H54 (cell line): ENCODE results near the gene KRT71.
A peak's percentile ranks its signal among the peaks of the same experiment; 100 is the strongest.

Source experiments
- DNase-seq: peaks from one replicate; pipeline ENCODE4 v3.0.0; 2011; ENCODE audit warnings: low spot score, mixed read lengths; ENCODE audit not compliant: insufficient read length
- FAIRE-seq: peaks from 3 replicates; lab custom pipeline; 2011; peaks lifted over from hg19 to GRCh38; lab: Jason Lieb, UNC
- POLR2A ChIP-seq: IDR thresholded peaks from 2 replicates; pipeline ENCODE4 v1.6.1; 2011; ENCODE audit warnings: low read depth, mild to moderate bottlenecking, low read length

KRT71 gene

GRCh38 chr12:52564582-52564981, 11.6 kb upstream of the KRT71 start:
- no peak for TF ChIP-seq POLR2A
- DNase-seq (no peak), FAIRE-seq (no peak)

- no peak for TF ChIP-seq POLR2A
- DNase-seq (peak; percentile 24), FAIRE-seq (no peak)
Measured at GRCh38 chr12:52561880-52562449, 9.0 kb upstream of the KRT71 start.

DNA sequence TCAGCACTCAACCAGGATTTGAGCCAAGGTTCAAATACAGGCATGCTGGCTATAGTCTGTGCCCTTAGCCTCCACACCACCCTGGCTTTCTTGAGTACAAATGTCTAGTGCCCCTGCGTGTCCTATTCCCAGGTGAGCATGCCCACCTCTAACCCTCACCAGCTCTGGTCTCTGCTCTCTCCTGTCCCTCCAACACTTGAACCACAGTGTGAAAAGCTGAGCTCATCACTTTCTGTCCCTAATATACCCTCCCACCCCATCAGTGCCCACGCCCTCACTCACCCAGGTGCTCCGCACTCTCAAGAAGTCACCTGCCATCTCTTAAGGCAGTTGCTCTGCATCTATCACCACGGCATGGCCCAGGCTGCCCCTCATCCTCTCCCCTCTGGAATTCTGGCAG, 7.0 kb upstream of the KRT71 start:
- DNase-seq (no peak), FAIRE-seq (no peak)
- no peak for TF ChIP-seq POLR2A

DNA sequence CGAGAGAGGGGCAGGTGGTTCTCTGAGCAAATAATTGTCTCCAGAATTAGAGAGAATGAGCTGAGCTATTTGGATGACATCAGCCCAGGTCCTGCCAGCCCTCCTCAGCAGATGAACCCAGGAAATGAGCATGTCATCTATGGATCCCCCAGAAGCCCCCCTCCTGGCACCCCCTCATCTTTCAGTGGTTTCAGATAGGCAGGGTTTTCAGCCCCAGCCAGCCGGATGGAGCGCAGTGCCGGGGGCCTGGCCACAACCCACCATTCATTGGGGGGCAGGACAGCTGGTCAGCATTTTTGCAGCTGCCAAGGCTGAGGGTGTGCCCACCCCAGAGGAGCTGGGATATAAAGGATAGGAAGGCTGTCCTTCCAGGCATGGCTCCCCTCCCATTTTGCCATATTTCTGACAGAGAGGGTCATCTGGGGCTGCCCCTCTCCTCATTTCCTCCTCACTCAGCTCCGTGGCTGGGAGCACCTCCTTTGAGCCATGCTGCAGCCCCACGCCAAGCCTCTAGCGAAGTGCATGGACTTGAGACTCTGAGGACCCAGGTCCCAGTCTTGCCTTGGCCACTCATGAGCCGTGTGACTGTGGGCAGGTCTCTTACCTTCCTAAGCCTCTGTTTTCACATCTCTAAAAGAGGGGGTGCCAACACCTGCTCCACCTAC, 6.0 kb upstream of the KRT71 start:
- no peak for DNase-seq
- FAIRE-seq = no peak
- no peak for TF ChIP-seq POLR2A

DNA sequence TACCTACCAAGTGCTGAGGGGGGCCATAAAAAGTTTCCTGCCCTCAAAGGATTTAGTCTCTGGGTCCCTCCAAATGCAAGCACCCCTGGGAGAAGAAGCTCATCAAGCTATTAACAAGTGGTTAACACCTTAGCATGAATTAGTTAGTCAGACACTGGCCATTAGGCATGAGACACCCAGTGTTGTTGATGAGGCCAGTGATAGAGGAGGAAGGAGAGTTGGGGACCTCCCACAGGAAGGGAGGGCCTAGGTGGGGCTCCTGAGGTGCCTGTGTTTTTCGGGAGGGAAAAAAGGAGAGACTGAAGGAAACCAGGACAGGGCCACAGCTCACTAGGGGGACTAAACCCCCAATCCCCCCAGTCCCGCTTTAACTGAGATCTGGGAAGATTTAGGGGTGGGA, 4.5 kb upstream of the KRT71 start:
- FAIRE-seq (no peak), DNase-seq (no peak)
- no peak for TF ChIP-seq POLR2A

DNA sequence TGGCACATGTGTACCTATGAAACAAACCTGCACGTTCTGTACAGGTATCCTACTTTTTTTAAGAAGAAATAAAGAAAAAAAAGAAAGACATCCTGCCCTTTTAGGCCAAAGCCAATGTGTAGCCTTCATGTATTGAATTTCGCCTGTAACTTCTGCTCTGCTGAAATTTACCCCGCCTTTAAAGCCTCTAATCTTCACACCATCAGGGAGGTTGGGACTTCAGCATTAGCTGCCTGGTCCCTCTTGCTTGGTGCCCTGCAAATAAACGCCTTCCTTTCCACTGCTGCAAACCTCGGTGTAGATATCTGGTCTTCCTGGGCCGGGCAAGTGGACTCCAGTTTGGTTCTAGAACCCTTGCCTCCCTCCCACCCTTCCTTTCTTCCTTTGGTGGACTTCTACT, 2.6 kb upstream of the KRT71 start:
- no peak for DNase-seq
- no peak for FAIRE-seq
- TF ChIP-seq POLR2A = no peak

DNA sequence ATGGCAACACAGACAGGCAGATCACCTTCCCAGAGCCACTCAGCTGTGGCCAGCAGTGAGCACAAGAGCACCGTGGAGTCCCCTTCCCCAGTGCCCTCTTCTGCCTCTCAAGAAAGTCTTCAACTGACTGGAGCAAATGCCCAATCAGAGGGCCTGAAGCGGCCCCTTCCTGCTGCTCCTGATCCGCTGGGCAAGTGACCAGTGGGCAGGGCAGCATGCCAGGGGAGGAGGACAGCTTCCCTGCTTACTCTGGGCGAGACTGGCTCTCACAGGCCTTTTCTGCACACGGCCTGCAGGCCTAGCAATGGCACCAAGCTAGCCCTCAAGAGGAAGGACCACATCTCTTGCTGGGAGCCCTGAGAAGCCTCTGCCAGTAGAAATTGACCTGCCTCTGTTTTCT, 890 bp downstream of the KRT71 start:
- FAIRE-seq = no peak
- no peak for TF ChIP-seq POLR2A

DNA sequence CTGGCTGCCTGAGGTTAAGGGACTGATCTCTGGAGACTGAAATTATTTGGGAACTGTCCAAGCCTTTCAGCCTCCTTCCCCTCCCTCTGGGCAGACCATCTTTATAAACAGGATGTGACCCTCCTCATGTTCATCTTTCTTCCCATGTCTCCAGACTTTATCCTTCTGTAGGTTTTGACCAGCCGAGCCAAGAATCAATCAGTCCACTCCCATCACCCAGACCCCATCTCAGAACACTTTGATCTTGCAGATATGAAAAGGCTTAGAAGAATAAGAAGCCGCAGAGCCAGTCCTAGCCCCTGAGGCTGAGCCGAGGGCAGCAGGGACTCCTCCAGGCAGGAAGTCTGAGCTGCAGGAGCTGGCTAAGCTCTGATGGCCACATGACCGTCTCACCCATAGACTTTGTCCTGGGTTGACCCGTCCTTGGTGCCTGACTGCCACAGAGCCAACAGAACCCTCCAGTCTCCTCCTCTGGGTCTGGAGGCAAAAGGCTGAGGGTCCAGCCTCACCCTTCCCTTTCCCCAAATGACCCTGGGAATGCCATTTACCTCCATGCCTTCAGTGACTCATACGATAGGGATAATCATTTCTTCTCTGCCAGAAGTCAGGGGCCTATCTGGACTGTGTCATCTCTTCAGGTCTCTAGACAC, 1.6 kb downstream of the KRT71 start:
- TF ChIP-seq POLR2A = no peak
- DNase-seq (no peak), FAIRE-seq (no peak)

More for the DNA sequence above, 890 bp downstream of the KRT71 start:
- no peak for DNase-seq

- no peak for TF ChIP-seq POLR2A
- DNase-seq (no peak), FAIRE-seq (no peak)
Measured at GRCh38 chr12:52546126-52546525, 6.8 kb downstream of the KRT71 start.

- FAIRE-seq (no peak), DNase-seq (no peak)
- TF ChIP-seq POLR2A = no peak
Measured at GRCh38 chr12:52543985-52544883, 8.7 kb downstream of the KRT71 start.

DNA sequence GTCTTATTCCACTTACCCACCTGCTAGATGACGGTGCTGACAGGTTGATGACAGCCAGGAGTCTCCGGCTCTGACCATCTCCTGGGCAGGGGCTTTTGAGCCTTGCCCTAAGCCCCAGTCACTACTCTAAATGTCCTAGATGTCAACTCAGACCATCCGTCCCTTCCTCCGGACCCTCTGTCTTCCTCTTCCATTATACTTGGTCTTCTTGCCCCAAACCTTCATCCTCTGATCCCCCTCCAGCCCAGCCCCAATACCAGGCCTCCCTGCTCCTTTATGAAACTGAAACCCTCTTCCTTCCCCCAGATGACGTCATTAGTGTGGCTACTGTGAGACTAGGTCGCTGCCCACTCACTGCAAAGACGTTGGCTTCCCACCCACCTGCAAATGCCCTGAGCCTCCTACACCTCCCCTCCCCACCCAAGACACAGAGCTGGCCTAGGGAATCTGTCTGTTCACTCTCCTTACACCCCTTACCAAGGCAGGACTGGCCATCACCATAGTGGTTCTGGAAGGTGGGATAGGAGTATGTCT, 10.1 kb downstream of the KRT71 start:
- FAIRE-seq = no peak
- no peak for DNase-seq
- no peak for TF ChIP-seq POLR2A

GRCh38 chr12:52542157-52542556, 10.8 kb downstream of the KRT71 start:
- TF ChIP-seq POLR2A = no peak
- no peak for DNase-seq
- no peak for FAIRE-seq

GRCh38 chr12:52541709-52542108, 11.2 kb downstream of the KRT71 start:
- FAIRE-seq = no peak

More at GRCh38 chr12:52541709-52542108, 11.2 kb downstream of the KRT71 start:
- no peak for TF ChIP-seq POLR2A
- DNase-seq = no peak
